ENCODE measurements around the gene FRMD8. TPM values are rescaled to one million over a fixed set of nuclear protein-coding genes. Genes with fewer than 3 reads are reported as not detected.

FRMD8 gene
- total and polyA plus RNA-seq, 9 of the 15 experiments (the other 6 are each of a cell fraction or from before 2014, with no cell fraction given): 4.5 to 54.5 (median 15.8) TPM

DNA sequence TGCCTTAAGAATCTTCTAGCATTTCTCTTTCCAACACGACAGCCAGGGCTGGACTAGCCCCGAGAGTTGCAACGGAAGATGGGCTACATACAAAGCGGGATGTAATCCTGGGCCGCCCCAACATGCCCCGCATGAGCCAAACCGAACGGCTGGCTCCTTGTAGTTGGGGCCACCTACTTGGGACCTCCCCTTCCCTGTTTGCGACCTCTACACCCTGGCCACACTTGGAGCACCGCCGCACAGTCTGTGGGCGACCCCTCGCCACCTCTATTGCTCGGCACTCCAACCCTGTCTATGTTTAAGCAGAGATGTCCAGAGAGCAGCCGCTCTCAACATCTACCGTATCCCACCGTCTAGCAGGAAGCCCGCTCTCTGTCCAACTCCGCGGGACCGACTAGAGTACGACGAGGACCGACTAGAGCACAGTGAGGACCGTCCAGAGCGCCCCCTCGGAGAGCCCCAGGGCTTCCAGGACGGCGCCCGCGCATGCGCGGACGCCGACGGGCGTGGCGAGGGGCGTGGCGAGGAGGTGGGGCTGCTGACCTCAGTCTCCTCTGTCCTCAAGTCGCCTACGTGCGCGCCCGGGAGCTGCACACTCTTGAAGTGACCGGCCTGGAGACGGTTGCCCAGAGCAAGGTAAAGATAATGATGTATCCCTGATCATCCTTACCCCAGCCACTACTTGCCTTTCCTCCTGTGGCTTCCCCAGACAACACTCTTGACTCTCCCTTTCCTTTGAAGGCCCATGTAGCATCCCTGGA is 68.4 kb downstream of the FRMD8 start (continued):
- no peak for TF ChIP-seq KLF10 (CRISPR knock-in tag; IDR thresholded peaks at IDR 0.05)
- peak; percentile 86 for TF ChIP-seq ETS1 (conservative IDR thresholded peaks at IDR 0.05; ENCODE audit: control insufficient read depth, low read depth, low read length)
- TF ChIP-seq UBTF (IDR thresholded peaks at IDR 0.05; ENCODE audit: borderline replicate concordance in 1 of 2, low read depth in 2 of 2, low read length in 2 of 2): peak in 1 of 2 experiments; percentile 83; a peak in 1 of 4 replicates
- TF ChIP-seq LCOR (CRISPR knock-in tag; IDR thresholded peaks at IDR 0.05): peak; percentile 68
- TF ChIP-seq ZBTB33 (CRISPR knock-in tag; IDR thresholded peaks at IDR 0.05): no peak; the same call in 1 of the 2 replicates
- TF ChIP-seq ZNF592 (IDR thresholded peaks at IDR 0.05): 0 out of 2 replicates have a peak, but pooled peaks have one; percentile 40
- no peak for TF ChIP-seq MAFG (tag; conservative IDR thresholded peaks at IDR 0.05)
- TF ChIP-seq, protein P1, sequence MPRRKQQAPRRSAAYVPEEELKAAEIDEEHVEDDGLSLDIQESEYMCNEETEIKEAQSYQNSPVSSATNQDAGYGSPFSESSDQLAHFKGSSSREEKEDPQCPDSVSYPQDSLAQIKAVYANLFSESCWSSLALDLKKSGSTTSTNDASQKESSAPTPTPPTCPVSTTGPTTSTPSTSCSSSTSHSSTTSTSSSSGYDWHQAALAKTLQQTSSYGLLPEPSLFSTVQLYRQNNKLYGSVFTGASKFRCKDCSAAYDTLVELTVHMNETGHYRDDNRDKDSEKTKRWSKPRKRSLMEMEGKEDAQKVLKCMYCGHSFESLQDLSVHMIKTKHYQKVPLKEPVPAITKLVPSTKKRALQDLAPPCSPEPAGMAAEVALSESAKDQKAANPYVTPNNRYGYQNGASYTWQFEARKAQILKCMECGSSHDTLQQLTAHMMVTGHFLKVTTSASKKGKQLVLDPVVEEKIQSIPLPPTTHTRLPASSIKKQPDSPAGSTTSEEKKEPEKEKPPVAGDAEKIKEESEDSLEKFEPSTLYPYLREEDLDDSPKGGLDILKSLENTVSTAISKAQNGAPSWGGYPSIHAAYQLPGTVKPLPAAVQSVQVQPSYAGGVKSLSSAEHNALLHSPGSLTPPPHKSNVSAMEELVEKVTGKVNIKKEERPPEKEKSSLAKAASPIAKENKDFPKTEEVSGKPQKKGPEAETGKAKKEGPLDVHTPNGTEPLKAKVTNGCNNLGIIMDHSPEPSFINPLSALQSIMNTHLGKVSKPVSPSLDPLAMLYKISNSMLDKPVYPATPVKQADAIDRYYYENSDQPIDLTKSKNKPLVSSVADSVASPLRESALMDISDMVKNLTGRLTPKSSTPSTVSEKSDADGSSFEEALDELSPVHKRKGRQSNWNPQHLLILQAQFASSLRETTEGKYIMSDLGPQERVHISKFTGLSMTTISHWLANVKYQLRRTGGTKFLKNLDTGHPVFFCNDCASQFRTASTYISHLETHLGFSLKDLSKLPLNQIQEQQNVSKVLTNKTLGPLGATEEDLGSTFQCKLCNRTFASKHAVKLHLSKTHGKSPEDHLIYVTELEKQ (CRISPR knock-in tag; IDR thresholded peaks at IDR 0.05): no peak
- peak; percentile 27; the same call in 1 of the 2 replicates for TF ChIP-seq NCOR1 (IDR thresholded peaks at IDR 0.05)

Data from K562 (cell line).